Keratinocyte (primary cell): Measurements from ENCODE around the gene TUG1. TPM values are rescaled to one million over a fixed set of nuclear protein-coding genes. Genes with fewer than 3 reads are reported as not detected.

Experiments
- DNase-seq: peaks from one replicate; pipeline ENCODE4 v3.0.0-alpha.2; 2011; ENCODE audit warnings: low read depth, missing footprints, low spot score
- FAIRE-seq: peaks from 2 replicates; lab custom pipeline; 2011; peaks lifted over from hg19 to GRCh38; lab: Jason Lieb, UNC
- H2AFZ ChIP-seq: 2 replicates; pipeline ENCODE4 v1.6.0; 2012; ENCODE audit warnings: low read length, control low read depth, inconsistent platforms; ENCODE audit not compliant: control insufficient read depth
- H3K27ac ChIP-seq: 2 replicates; pipeline ENCODE4 v1.5.1; 2011; ENCODE audit warnings: low read length; ENCODE audit not compliant: control insufficient read depth, insufficient read depth
- H3K27me3 ChIP-seq: 3 replicates; pipeline ENCODE4 v1.6.0; 2011; ENCODE audit warnings: low read length; ENCODE audit not compliant: control insufficient read depth, insufficient read depth; ENCODE audit errors: extremely low read depth
- H3K36me3 ChIP-seq, 2 experiments: 2 replicates in 1 of 2; 3 replicates in 1 of 2; pipeline ENCODE4 v1.5.1; 2011; ENCODE audit warnings: low read length in 2 of 2, mild to moderate bottlenecking in 1 of 2; ENCODE audit not compliant: control insufficient read depth in 2 of 2, insufficient read depth in 2 of 2; ENCODE audit errors: extremely low read depth in 1 of 2
- H3K4me1 ChIP-seq: 3 replicates; pipeline ENCODE4 v1.5.1; 2011; ENCODE audit warnings: low read length; ENCODE audit not compliant: control insufficient read depth, insufficient read depth; ENCODE audit errors: extremely low read depth
- H3K4me2 ChIP-seq: 3 replicates; pipeline ENCODE4 v1.6.0; 2011; ENCODE audit warnings: low read depth, low read length; ENCODE audit not compliant: control insufficient read depth, insufficient read depth; ENCODE audit errors: extremely low read depth
- H3K4me3 ChIP-seq, 3 experiments: fragments of 200-600 bp in 1 of 3; sonication (generic) in 1 of 3; 2 replicates in 2 of 3; 3 replicates in 1 of 3; pipeline ENCODE4 v1.5.1; 2011 to 2016; ENCODE audit warnings: low read length in 3 of 3, mild to moderate bottlenecking in 3 of 3, control low read depth in 2 of 3, inconsistent platforms in 1 of 3, low read depth in 1 of 3, mixed read lengths in 1 of 3, mixed run types in 1 of 3, moderate library complexity in 1 of 3; ENCODE audit not compliant: control insufficient read depth in 2 of 3, insufficient read depth in 2 of 3; ENCODE audit errors: extremely low read depth in 1 of 3
- H3K79me2 ChIP-seq: 2 replicates; pipeline ENCODE4 v1.6.0; 2012; ENCODE audit warnings: low read length; ENCODE audit not compliant: control insufficient read depth, insufficient read depth
- H3K9ac ChIP-seq: 3 replicates; pipeline ENCODE4 v1.6.0; 2011; ENCODE audit warnings: low read length; ENCODE audit not compliant: control insufficient read depth, insufficient read depth; ENCODE audit errors: extremely low read depth
- H3K9me1 ChIP-seq: 3 replicates; pipeline ENCODE4 v1.6.0; 2011; ENCODE audit warnings: low read length; ENCODE audit not compliant: control insufficient read depth, insufficient read depth; ENCODE audit errors: extremely low read depth
- H3K9me3 ChIP-seq: 2 replicates; pipeline ENCODE4 v1.5.1; 2012; ENCODE audit warnings: low read depth, low read length; ENCODE audit not compliant: control insufficient read depth
- H4K20me1 ChIP-seq: 3 replicates; pipeline ENCODE4 v1.6.0; 2011; ENCODE audit warnings: low read length; ENCODE audit not compliant: control insufficient read depth, insufficient read depth; ENCODE audit errors: extremely low read depth
- CTCF ChIP-seq, 3 experiments: IDR thresholded peaks in 1 of 3; conservative IDR thresholded peaks in 1 of 3; optimal IDR thresholded peaks in 1 of 3; 2 replicates in 2 of 3; 3 replicates in 1 of 3; pipeline versions ENCODE3 to v1.5.1; 2011; ENCODE audit warnings: low read length in 3 of 3, mild to moderate bottlenecking in 3 of 3, moderate library complexity in 2 of 3, control low read depth in 1 of 3, inconsistent platforms in 1 of 3; ENCODE audit not compliant: insufficient read depth in 2 of 3; ENCODE audit errors: extremely low read depth in 1 of 3
- EZH2 ChIP-seq: IDR thresholded peaks from one replicate; pipeline ENCODE4 v1.6.1; 2012; ENCODE audit warnings: inconsistent platforms, mild to moderate bottlenecking, low read length, moderate library complexity
- dilution Hi-C: fragments of 300-500 bp; cut with MboI; formaldehyde crosslinking; loops from one replicate; pipeline ENCODE4 v1.7.0; 2020; ENCODE audit warnings: low sequenced_read_pairs; ENCODE audit not compliant: extremely low pct_ligation_motif_present
- polyA plus RNA-seq, 5 experiments: library from polyadenylated mRNA; depleted of rRNA in 3 of 5; stranded (reverse) in 3 of 5; stranded (forward) in 1 of 5; unstranded in 1 of 5; fragments of >200 nt; gene quantifications; 1 replicate in 1 of 5; 2 replicates in 3 of 5; 3 replicates in 1 of 5; pipeline versions ENCODE4 v1.2.1 to v1.2.3, GENCODE V29; 2011 to 2012; ENCODE audit warnings: missing spikeins in 2 of 5, low read depth in 1 of 5, low replicate concordance in 1 of 5

Gene TUG1
- polyA plus RNA-seq, 1 donor (not counting 4 experiments of a cell fraction or from before 2014, with no cell fraction given), result 77.1 TPM

GRCh38 chr22:30955153-30955552 lies 13.9 kb upstream of the TUG1 start:
- H3K4me1 ChIP-seq, result no peaks in the 10 kb centered on the region
- H4K20me1 ChIP-seq, result no peaks in the 10 kb centered on the region
- H2AFZ ChIP-seq, result no peak overlapping the region
- dilution Hi-C loops, result loop anchor here (25.0 kb wide), 1 partner anchor 107 kb away; no protein-coding TSS in a partner anchor
- H3K27me3 ChIP-seq, result no peaks in the 10 kb centered on the region
- H3K9me3 ChIP-seq, result no peaks in the 10 kb centered on the region
- TF ChIP-seq CTCF (optimal IDR thresholded peaks at IDR 0.05 in 1 of 3, IDR thresholded peaks at IDR 0.05 in 1 of 3, conservative IDR thresholded peaks at IDR 0.05 in 1 of 3; ENCODE audit: extremely low read depth in 1 of 3, insufficient read depth in 2 of 3, low read length in 3 of 3) (no peak), EZH2 (no peak)
- H3K36me3 ChIP-seq, result peaks cover 4 to 7% of the 10 kb centered on the region in 2 experiments
- H3K4me2 ChIP-seq, result no peak overlapping the region
- DNase-seq, result no peak
- no peak for FAIRE-seq
- no peaks in the 10 kb centered on the region for H3K9me1 ChIP-seq
- no peak overlapping the region for H3K27ac ChIP-seq
- no peaks in the 10 kb centered on the region for H3K79me2 ChIP-seq
- H3K9ac ChIP-seq, result no peak overlapping the region
- no peak overlapping the region for H3K4me3 ChIP-seq

GRCh38 chr22:30964858-30965257 lies 4.2 kb upstream of the TUG1 start:
- Histone ChIP-seq H3K27me3 (no peaks in the 10 kb centered on the region), H4K20me1 (no peaks in the 10 kb centered on the region), H3K36me3 (peaks cover 0 to 6% of the 10 kb centered on the region in 2 experiments), H3K4me3 (no peak overlapping the region), H3K4me2 (no peak overlapping the region), H3K9ac (no peak overlapping the region), H2AFZ (no peak overlapping the region), H3K9me3 (peaks cover 6% of the 10 kb centered on the region), H3K9me1 (no peaks in the 10 kb centered on the region), H3K79me2 (peaks cover 9% of the 10 kb centered on the region), H3K4me1 (peaks cover 6% of the 10 kb centered on the region), H3K27ac (no peak overlapping the region)
- DNase-seq, result no peak
- TF ChIP-seq EZH2, result no peak
- no peak for TF ChIP-seq CTCF (optimal IDR thresholded peaks at IDR 0.05 in 1 of 3, IDR thresholded peaks at IDR 0.05 in 1 of 3, conservative IDR thresholded peaks at IDR 0.05 in 1 of 3; ENCODE audit: extremely low read depth in 1 of 3, insufficient read depth in 2 of 3, low read length in 3 of 3)
- dilution Hi-C loops, result loop anchor here (25.0 kb wide), 1 partner anchor 97 kb away; no protein-coding TSS in a partner anchor
- FAIRE-seq, result no peak
